K562 (cell line): Measurements from ENCODE around the gene NMB. TPM values are rescaled to one million over a fixed set of nuclear protein-coding genes. Genes with fewer than 3 reads are reported as not detected.
A peak's percentile ranks its signal among the peaks of the same experiment; 100 is the strongest.

ENCODE experiments used
- ARID4B ChIP-seq: sonication (generic); formaldehyde crosslinking; IDR thresholded peaks from 2 replicates; pipeline ENCODE4 v1.8.0; 2022; ENCODE audit warnings: mild to moderate bottlenecking, missing genetic modification reagents
- ATF7 ChIP-seq: fragments of 450-650 bp; IDR thresholded peaks from 2 replicates; pipeline ENCODE4 v1.7.1; 2014; ENCODE audit warnings: mild to moderate bottlenecking, moderate library complexity
- CBX5 ChIP-seq: IDR thresholded peaks from 2 replicates; pipeline ENCODE4 v1.6.1; 2014; ENCODE audit warnings: low read depth, borderline replicate concordance
- MCM5 ChIP-seq: fragments of 450-650 bp; IDR thresholded peaks from 2 replicates; pipeline ENCODE4 v1.6.1; 2016; ENCODE audit warnings: low read depth
- SLC30A9 ChIP-seq: fragments of 250-450 bp; sonication (Bioruptor Pico); IDR thresholded peaks from 2 replicates; pipeline ENCODE4 v1.8.0; 2022; ENCODE audit warnings: mild to moderate bottlenecking, moderate library complexity
- SNIP1 ChIP-seq: fragments of 450-650 bp; IDR thresholded peaks from 2 replicates; pipeline ENCODE4 v1.7.1; 2017; ENCODE audit warnings: low read depth, mild to moderate bottlenecking
- TFAP4 ChIP-seq: sonication (generic); formaldehyde crosslinking; IDR thresholded peaks from 2 replicates; pipeline ENCODE4 v1.8.0; 2022; ENCODE audit warnings: missing genetic modification reagents, mild to moderate bottlenecking, moderate library complexity, borderline replicate concordance
- ZBTB40 ChIP-seq, 2 experiments: fragments of 450-650 bp in 1 of 2; sonication (generic) in 1 of 2; formaldehyde crosslinking in 1 of 2; IDR thresholded peaks; 2 replicates each; pipeline versions ENCODE4 v1.7.1 to v1.9.0; 2016 to 2022; ENCODE audit warnings: inconsistent platforms in 1 of 2, mild to moderate bottlenecking in 1 of 2, missing genetic modification reagents in 1 of 2
- ZNF124 ChIP-seq: sonication (generic); formaldehyde crosslinking; IDR thresholded peaks from 2 replicates; pipeline ENCODE4 v1.8.1; 2022; ENCODE audit warnings: missing genetic modification reagents
- ZNF263 ChIP-seq: sonication (generic); formaldehyde crosslinking; IDR thresholded peaks from 2 replicates; pipeline ENCODE4 v1.8.0; 2022; ENCODE audit warnings: mild to moderate bottlenecking, missing genetic modification reagents, borderline replicate concordance
- ZNF41 ChIP-seq: fragments of 250-450 bp; sonication (Bioruptor Pico); conservative IDR thresholded peaks from 2 replicates; pipeline ENCODE4 v1.4.0; 2020; ENCODE audit warnings: mild to moderate bottlenecking
- ZNF561 ChIP-seq: fragments of 450-650 bp; formaldehyde crosslinking; conservative IDR thresholded peaks from 2 replicates; pipeline ENCODE4 v1.4.0; 2020; ENCODE audit warnings: mild to moderate bottlenecking, moderate library complexity
- polyA plus RNA-seq, 8 experiments: library from polyadenylated mRNA; depleted of rRNA in 4 of 8; stranded (reverse) in 5 of 8; unstranded in 3 of 8; fragments of >200 nt; fragmentation: Nextera tagmentation in 2 of 8; fragmentation: Illumina TruSeq in 1 of 8; extraction: Ambion mirVana in 2 of 8; extraction: Trizol in 1 of 8; gene quantifications; 2 replicates each; pipeline versions ENCODE4 v1.2.1 to v1.2.3, GENCODE V29; 2011 to 2014; ENCODE audit warnings: inconsistent platforms in 1 of 8, missing spikeins in 1 of 8
- total RNA-seq, 7 experiments: library from RNA; depleted of rRNA in 6 of 7; stranded (reverse); fragments of >200 nt in 6 of 7; fragmentation: Illumina TruSeq in 2 of 7; extraction: Trizol in 2 of 7; gene quantifications; 2 replicates each; pipeline versions ENCODE4 v1.2.1 to v1.2.3, GENCODE V29; 2011 to 2021; ENCODE audit warnings: low replicate concordance in 1 of 7

NMB gene
- total and polyA plus RNA-seq, 9 of the 15 experiments (the other 6 are each of a cell fraction or from before 2014, with no cell fraction given), result 0.06 to 0.16 (median 0.09) TPM; not detected in 5

- no peak for TF ChIP-seq ZBTB40 (IDR thresholded peaks at IDR 0.05)
- no peak for TF ChIP-seq ZBTB40 (CRISPR knock-in tag; IDR thresholded peaks at IDR 0.05)
- TF ChIP-seq ZNF263 (CRISPR knock-in tag), result no peak
- TF ChIP-seq TFAP4, result peak; percentile 96
- no peak for TF ChIP-seq ZNF124 (CRISPR knock-in tag)
- TF ChIP-seq CBX5, result no peak
- no peak for TF ChIP-seq ZNF41 (CRISPR knock-in tag)
- peak; percentile 91 for TF ChIP-seq SNIP1
- TF ChIP-seq SLC30A9 (CRISPR knock-in tag), result no peak
- peak; percentile 78 for TF ChIP-seq ARID4B (CRISPR knock-in tag)
- peak; percentile 21; the same call in 1 of the 2 replicates for TF ChIP-seq ATF7
- TF ChIP-seq ZNF561 (CRISPR knock-in tag), result no peak
- no peak for TF ChIP-seq MCM5
Observed at GRCh38 chr15:84633311-84634227, 24.4 kb downstream of the NMB start (continued).
